HepG2 (cell line): ENCODE results near the gene LNX2. TPM values are rescaled to one million over a fixed set of nuclear protein-coding genes. Genes with fewer than 3 reads are reported as not detected.
A peak's percentile ranks its signal among the peaks of the same experiment; 100 is the strongest.

ENCODE experiments used
- ATAC-seq: fragments of 200-7000 bp; cut with Tn5 transposase; 3 replicates; pipeline ENCODE4 v1.9.1; 2020; ENCODE audit warnings: mild to moderate bottlenecking, moderate library complexity
- BruUV-seq: library from RNA; stranded (reverse); fragments of 400-500 nt; replicated peaks from 2 replicates; lab custom pipeline; 2021; lab: Mats Ljungman, UMichigan
- CTCF ChIA-PET: fragments of 300-600 bp; formaldehyde crosslinking; extraction: SDS; loops from one replicate; lab custom pipeline; 2021; ENCODE audit warnings: low total read pairs, inconsistent platforms, low intra/inter-chr PET ratio; lab: Yijun Ruan, JAX
- POLR2A ChIA-PET: fragments of 350-600 bp; sonication (Branson Sonifier 250); formaldehyde crosslinking; loops from one replicate; lab custom pipeline; 2020; ENCODE audit warnings: antibody characterized with exemption, inconsistent platforms; lab: Yijun Ruan, JAX
- DNase-seq: peaks from one replicate; pipeline ENCODE4 v3.0.0-alpha.2; 2015; ENCODE audit warnings: low spot score
- FAIRE-seq: peaks from 3 replicates; lab custom pipeline; 2011; peaks lifted over from hg19 to GRCh38; lab: Jason Lieb, UNC
- H2AFZ ChIP-seq: one replicate; pipeline ENCODE4 v1.6.1; 2011; ENCODE audit warnings: low read length, inconsistent platforms
- H3K27ac ChIP-seq: fragments of 300-600 bp; 3 replicates; pipeline ENCODE4 v1.8.0; 2011; ENCODE audit warnings: mixed run types, mild to moderate bottlenecking, mixed read lengths, low read length, inconsistent platforms; ENCODE audit not compliant: insufficient read depth; ENCODE audit errors: extremely low read length
- H3K27me3 ChIP-seq, 2 experiments: fragments of 200-600 bp in 1 of 2; 2 replicates in 1 of 2; 3 replicates in 1 of 2; pipeline versions ENCODE4 v1.6.0 to v1.8.0; 2011; ENCODE audit warnings: low read length in 2 of 2, mild to moderate bottlenecking in 2 of 2, moderate library complexity in 2 of 2, inconsistent platforms in 1 of 2; ENCODE audit not compliant: insufficient read depth in 2 of 2, control insufficient read depth in 1 of 2
- H3K36me3 ChIP-seq, 2 experiments: fragments of 200-600 bp in 1 of 2; replicated peaks in 1 of 2; 2 replicates in 1 of 2; 3 replicates in 1 of 2; pipeline versions ENCODE4 v1.5.1 to v1.8.0; 2011; ENCODE audit warnings: low read length in 2 of 2, inconsistent platforms in 1 of 2; ENCODE audit not compliant: insufficient read depth in 2 of 2, control insufficient read depth in 1 of 2
- H3K4me1 ChIP-seq: 2 replicates; pipeline ENCODE4 v1.5.1; 2012; ENCODE audit warnings: low read length, inconsistent platforms; ENCODE audit not compliant: insufficient read depth
- H3K4me2 ChIP-seq: 2 replicates; pipeline ENCODE4 v1.6.0; 2011; ENCODE audit warnings: low read depth, low read length, inconsistent platforms
- H3K4me3 ChIP-seq, 3 experiments: fragments of 200-600 bp in 1 of 3; sonication (generic), shearing (Covaris generic) in 1 of 3; replicated peaks in 1 of 3; 2 replicates each; pipeline ENCODE4 v1.5.1; 2011 to 2016; ENCODE audit warnings: low read length in 3 of 3, inconsistent platforms in 2 of 3, low read depth in 2 of 3, mild to moderate bottlenecking in 2 of 3, control low read depth in 1 of 3, mixed read lengths in 1 of 3; ENCODE audit not compliant: insufficient read depth in 1 of 3
- H3K79me2 ChIP-seq: one replicate; pipeline ENCODE4 v1.6.1; 2011; ENCODE audit warnings: low read length, inconsistent platforms; ENCODE audit not compliant: insufficient read depth
- H3K9ac ChIP-seq: 2 replicates; pipeline ENCODE4 v1.6.0; 2011; ENCODE audit warnings: mild to moderate bottlenecking, low read depth, low read length, inconsistent platforms; ENCODE audit not compliant: insufficient read depth
- H3K9me3 ChIP-seq: 2 replicates; pipeline ENCODE4 v1.5.1; 2012; ENCODE audit warnings: mild to moderate bottlenecking, low read length
- H4K20me1 ChIP-seq: 2 replicates; pipeline ENCODE4 v1.6.0; 2011; ENCODE audit warnings: inconsistent platforms, mild to moderate bottlenecking, low read length, moderate library complexity; ENCODE audit not compliant: insufficient read depth
- HNF4A ChIP-seq: sonication (generic); formaldehyde crosslinking; IDR thresholded peaks from 2 replicates; pipeline ENCODE4 v1.4.0; 2020; ENCODE audit warnings: missing genetic modification reagents
- MAFF ChIP-seq: IDR thresholded peaks from 2 replicates; pipeline ENCODE4 v1.6.1; 2011; ENCODE audit warnings: low read depth, low read length, improper control_type of control experiment
- MAFK ChIP-seq, 2 experiments: IDR thresholded peaks in 1 of 2; conservative IDR thresholded peaks in 1 of 2; 2 replicates each; pipeline ENCODE4 v1.6.1; 2011; ENCODE audit warnings: improper control_type of control experiment in 2 of 2, low read length in 2 of 2
- NR2F1 ChIP-seq, 2 experiments: fragments of 450-650 bp in 1 of 2; formaldehyde crosslinking in 1 of 2; IDR thresholded peaks; 2 replicates each; pipeline versions ENCODE4 v1.5.0 to v1.6.1; 2016 to 2020; ENCODE audit warnings: mild to moderate bottlenecking in 1 of 2, missing compliant biosample characterization in 1 of 2, missing genetic modification reagents in 1 of 2, moderate library complexity in 1 of 2
- NR2F6 ChIP-seq, 2 experiments: IDR thresholded peaks; 2 replicates each; pipeline ENCODE4 v1.6.1; 2016; ENCODE audit warnings: antibody characterized with exemption in 1 of 2, mild to moderate bottlenecking in 1 of 2
- PAF1 ChIP-seq: IDR thresholded peaks from 2 replicates; pipeline ENCODE4 v1.6.1; 2016; ENCODE audit warnings: missing genetic modification reagents, missing compliant biosample characterization
- SNAI1 ChIP-seq: sonication (generic); formaldehyde crosslinking; IDR thresholded peaks from 2 replicates; pipeline ENCODE4 v1.5.0; 2020; ENCODE audit warnings: mild to moderate bottlenecking, missing genetic modification reagents, borderline replicate concordance
- ZNF691 ChIP-seq: sonication (generic); formaldehyde crosslinking; IDR thresholded peaks from 2 replicates; pipeline ENCODE4 v1.4.0; 2020; ENCODE audit warnings: missing genetic modification reagents, low read depth, mild to moderate bottlenecking, borderline replicate concordance
- WGBS: methylation state at CpG from one replicate; pipeline ENCODE4 v1.1.6; 2017; ENCODE audit warnings: low lambda C conversion rate; 5-methylcytosine and 5-hydroxymethylcytosine counted together
- in situ Hi-C: cut with HindIII; loops from 2 replicates; pipeline ENCODE4 v1.10.0; 2017; ENCODE audit warnings: low pct_unique_long_range_greater_than_20kb; ENCODE audit not compliant: extremely low pct_ligation_motif_present
- intact Hi-C: fragments of 100-400 bp; cut with micrococcal nuclease; formaldehyde crosslinking; loops from one replicate; pipeline ENCODE4 v1.10.0; 2022; ENCODE audit not compliant: unreplicated experiment
- polyA plus RNA-seq, 8 experiments: library from polyadenylated mRNA; depleted of rRNA in 3 of 8; stranded (reverse) in 7 of 8; unstranded in 1 of 8; fragments of >200 nt; fragmentation: Illumina TruSeq in 4 of 8; extraction: Trizol in 4 of 8; gene quantifications; 2 replicates each; pipeline versions ENCODE4 v1.2.1 to v1.2.3, GENCODE V29; 2011 to 2016; ENCODE audit warnings: low read depth in 4 of 8, missing spikeins in 1 of 8, mixed read lengths in 1 of 8; ENCODE audit not compliant: insufficient read depth in 1 of 8
- total RNA-seq, 5 experiments: library from RNA; depleted of rRNA; stranded (reverse); fragments of >200 nt; fragmentation: Illumina TruSeq; extraction: Trizol; gene quantifications; 2 replicates each; pipeline ENCODE4 v1.2.3, GENCODE V29; 2016; ENCODE audit warnings: low read depth in 1 of 5

LNX2 gene
- total and polyA plus RNA-seq, 2 of the 13 experiments (the other 11 are each of a cell fraction or from before 2014, with no cell fraction given) = 9.2 to 9.7 TPM

GRCh38 chr13:27534108-27534980 lies 86.0 kb downstream of the LNX2 start:
- TF ChIP-seq MAFF = peak; percentile 51
- TF ChIP-seq MAFK (conservative IDR thresholded peaks at IDR 0.05 in 1 of 2, IDR thresholded peaks at IDR 0.05 in 1 of 2; ENCODE audit: low read length in 2 of 2) = peak in 1 of 2 experiments; percentile 67; a peak in 2 of 4 replicates
- no peak for TF ChIP-seq SNAI1 (CRISPR knock-in tag)
- TF ChIP-seq ZNF691 (CRISPR knock-in tag) = peak; percentile 99
- TF ChIP-seq NR2F1 (CRISPR knock-in tag; IDR thresholded peaks at IDR 0.05) = 0 out of 4 replicates have a peak, but pooled peaks of 1 of the 2 experiments have one; percentile 14
- TF ChIP-seq HNF4A (CRISPR knock-in tag) = peak; percentile 30; the same call in 1 of the 2 replicates
- TF ChIP-seq NR2F6 (IDR thresholded peaks at IDR 0.05) = peak; percentile 23; the same call in 1 of the 2 replicates
- TF ChIP-seq NR2F6 (CRISPR knock-in tag; IDR thresholded peaks at IDR 0.05) = 0 out of 2 replicates have a peak, but pooled peaks have one; percentile 45
- TF ChIP-seq PAF1 (CRISPR knock-in tag) = no peak
- no peak overlapping the region for H3K27ac ChIP-seq
- H4K20me1 ChIP-seq = no peaks in the 10 kb centered on the region
- in situ Hi-C loops (loop anchor here (5.0 to 10.0 kb wide), 2 partner anchors 178 to 290 kb away; no protein-coding TSS in a partner anchor), intact Hi-C loops (loop anchor here (5.0 kb wide), 2 partner anchors 83 to 448 kb away; no protein-coding TSS in a partner anchor)
- H3K27me3 ChIP-seq = no peaks in the 10 kb centered on the region
- CTCF ChIA-PET = interaction anchor here (1.6 to 2.8 kb wide), 3 partner anchors 160 to 292 kb away, joined by 6 to 29 read pairs (median 16); no protein-coding TSS in a partner anchor
- DNase-seq = no peak
- 59% methylated on average over 10 of the region's 10 CpGs for WGBS
- H3K36me3 ChIP-seq = no peaks in the 10 kb centered on the region
- H3K9ac ChIP-seq = no peak overlapping the region
- no peaks in the 10 kb centered on the region for H3K9me3 ChIP-seq
- no peak for FAIRE-seq
- H2AFZ ChIP-seq = no peak overlapping the region
- ATAC-seq = no peak
- H3K79me2 ChIP-seq = no peaks in the 10 kb centered on the region
- POLR2A ChIA-PET = interaction anchor here (0.8 to 0.9 kb wide), 2 partner anchors 84 to 85 kb away, joined by 3 read pairs; partner anchors contain the start of gene MTIF3
- BruUV-seq = no TSS peak
- H3K4me2 ChIP-seq = no peak overlapping the region
- no peak overlapping the region for H3K4me3 ChIP-seq
- H3K4me1 ChIP-seq = peaks cover 29% of the 10 kb centered on the region
